SK-N-SH (cell line): ENCODE results near the gene PSEN2. TPM values are rescaled to one million over a fixed set of nuclear protein-coding genes. Genes with fewer than 3 reads are reported as not detected.

Experiments
- CTCF ChIA-PET: fragments of 300-600, 350-600 bp; formaldehyde crosslinking; extraction: SDS; loops from one replicate; lab custom pipeline; 2021; lab: Yijun Ruan, JAX
- POLR2A ChIA-PET: fragments of 350-600 bp; sonication (Branson Sonifier 250); formaldehyde crosslinking; extraction: SDS; loops from one replicate; lab custom pipeline; 2020; ENCODE audit warnings: antibody characterized with exemption, inconsistent platforms; lab: Yijun Ruan, JAX
- DNase-seq: peaks from one replicate; pipeline ENCODE4 v3.0.0; 2012
- H2AFZ ChIP-seq: fragments of 200-600 bp; sonication (generic); 2 replicates; pipeline ENCODE4 v1.8.1; 2016; ENCODE audit warnings: antibody characterized with exemption, mild to moderate bottlenecking, low read depth
- H3F3A ChIP-seq: fragments of 200-600 bp; sonication (generic); replicated peaks from 2 replicates; pipeline ENCODE3; 2016; ENCODE audit warnings: antibody characterized with exemption, mild to moderate bottlenecking; ENCODE audit not compliant: insufficient read depth
- H3K27ac ChIP-seq, 2 experiments: fragments of 200-500 bp in 1 of 2; fragments of 200-600 bp in 1 of 2; sonication (Bioruptor generic) in 1 of 2; sonication (generic), shearing (Covaris generic) in 1 of 2; 2 replicates each; pipeline versions ENCODE4 v1.5.1 to v1.6.1; 2014 to 2016; ENCODE audit warnings: low read depth in 2 of 2, inconsistent platforms in 1 of 2, low read length in 1 of 2, mild to moderate bottlenecking in 1 of 2, mixed read lengths in 1 of 2
- H3K27me3 ChIP-seq: fragments of 200-600 bp; sonication (generic), shearing (Covaris generic); 2 replicates; pipeline ENCODE4 v1.6.1; 2016; ENCODE audit warnings: mixed run types; ENCODE audit not compliant: insufficient read depth
- H3K36me3 ChIP-seq, 2 experiments: fragments of 200-500 bp in 1 of 2; fragments of 200-600 bp in 1 of 2; sonication (Bioruptor generic) in 1 of 2; sonication (generic) in 1 of 2; replicated peaks in 1 of 2; 2 replicates each; pipeline versions ENCODE3 to v1.5.1; 2014 to 2016; ENCODE audit warnings: low read length in 1 of 2, mild to moderate bottlenecking in 1 of 2; ENCODE audit not compliant: insufficient read depth in 2 of 2, control insufficient read depth in 1 of 2
- H3K4me1 ChIP-seq, 2 experiments: fragments of 200-500 bp in 1 of 2; fragments of 200-600 bp in 1 of 2; sonication (Bioruptor generic) in 1 of 2; sonication (generic), shearing (Covaris generic) in 1 of 2; 2 replicates each; pipeline versions ENCODE4 v1.5.1 to v1.6.1; 2014 to 2016; ENCODE audit warnings: low read depth in 1 of 2, low read length in 1 of 2, mixed run types in 1 of 2; ENCODE audit not compliant: insufficient read depth in 2 of 2, control insufficient read depth in 1 of 2
- H3K4me2 ChIP-seq: fragments of 200-600 bp; sonication (generic), shearing (Covaris generic); 2 replicates; pipeline ENCODE4 v1.6.1; 2017; ENCODE audit warnings: mixed run types
- H3K4me3 ChIP-seq, 2 experiments: fragments of 200-500 bp in 1 of 2; fragments of 200-600 bp in 1 of 2; sonication (Bioruptor generic) in 1 of 2; sonication (generic), shearing (Covaris generic) in 1 of 2; 2 replicates each; pipeline versions ENCODE4 v1.5.1 to v1.8.1; 2014 to 2016; ENCODE audit warnings: low read depth in 2 of 2, inconsistent platforms in 1 of 2, low read length in 1 of 2, mild to moderate bottlenecking in 1 of 2, mixed read lengths in 1 of 2, moderate library complexity in 1 of 2
- H3K79me2 ChIP-seq: fragments of 200-600 bp; sonication (generic); 2 replicates; pipeline ENCODE4 v1.8.1; 2017; ENCODE audit warnings: mild to moderate bottlenecking; ENCODE audit not compliant: insufficient read depth
- H3K9ac ChIP-seq: fragments of 200-600 bp; sonication (generic); 2 replicates; pipeline ENCODE4 v1.6.1; 2017; ENCODE audit warnings: mixed run types
- H3K9me2 ChIP-seq: fragments of 200-600 bp; sonication (generic); 2 replicates; pipeline ENCODE4 v1.6.1; 2017; ENCODE audit warnings: mixed run types
- H3K9me3 ChIP-seq: fragments of 200-600 bp; sonication (generic); 2 replicates; pipeline ENCODE4 v1.6.1; 2017; ENCODE audit warnings: mixed run types, mild to moderate bottlenecking, moderate library complexity
- H4K20me1 ChIP-seq: fragments of 200-600 bp; sonication (generic); 2 replicates; pipeline ENCODE4 v1.6.1; 2017; ENCODE audit warnings: mild to moderate bottlenecking, mixed run types; ENCODE audit not compliant: insufficient read depth
- CHD2 ChIP-seq: fragments of 150-350 bp; IDR thresholded peaks from 2 replicates; pipeline ENCODE4 v1.6.1; 2018; ENCODE audit warnings: low read length; ENCODE audit not compliant: partially characterized antibody
- ELF1 ChIP-seq: IDR thresholded peaks from 2 replicates; pipeline ENCODE4 v1.4.0; 2012
- EP300 ChIP-seq, 2 experiments: IDR thresholded peaks; 2 replicates each; pipeline versions ENCODE4 v1.4.0 to v1.6.1; 2012; ENCODE audit warnings: borderline replicate concordance in 1 of 2, low read depth in 1 of 2, low read length in 1 of 2
- EZH2phosphoT487 ChIP-seq: fragments of 200-600 bp; sonication (generic); IDR thresholded peaks from 2 replicates; pipeline ENCODE4 v1.6.1; 2017; ENCODE audit warnings: low read depth, mixed run types, mild to moderate bottlenecking, antibody characterized with exemption, moderate library complexity, borderline replicate concordance
- FOSL2 ChIP-seq: IDR thresholded peaks from 2 replicates; pipeline ENCODE4 v1.4.0; 2012; ENCODE audit warnings: low read depth, mild to moderate bottlenecking, moderate library complexity, borderline replicate concordance
- FOXJ3 ChIP-seq: sonication (generic); formaldehyde crosslinking; IDR thresholded peaks from 2 replicates; pipeline ENCODE4 v1.5.1; 2020; ENCODE audit warnings: mild to moderate bottlenecking, missing genetic modification reagents
- GABPA ChIP-seq: IDR thresholded peaks from 2 replicates; pipeline ENCODE4 v1.4.0; 2012; ENCODE audit warnings: low read depth, mild to moderate bottlenecking
- GATA2 ChIP-seq: sonication (generic); formaldehyde crosslinking; IDR thresholded peaks from 2 replicates; pipeline ENCODE4 v1.5.0; 2020; ENCODE audit warnings: mild to moderate bottlenecking, missing genetic modification reagents
- MXI1 ChIP-seq: IDR thresholded peaks from 2 replicates; pipeline ENCODE4 v1.6.1; 2012; ENCODE audit warnings: mild to moderate bottlenecking, low read depth, low read length, improper control_type of control experiment
- POLR2AphosphoS5 ChIP-seq: IDR thresholded peaks from 2 replicates; pipeline ENCODE4 v1.6.1; 2012; ENCODE audit warnings: low read depth, low read length
- RFX5 ChIP-seq: IDR thresholded peaks from 2 replicates; pipeline ENCODE4 v1.6.1; 2012; ENCODE audit warnings: mild to moderate bottlenecking, improper control_type of control experiment, low read length
- SIN3A ChIP-seq: IDR thresholded peaks from 2 replicates; pipeline ENCODE4 v1.6.1; 2012; ENCODE audit warnings: low read depth, mild to moderate bottlenecking, low read length, moderate library complexity, borderline replicate concordance
- SMC3 ChIP-seq: IDR thresholded peaks from 2 replicates; pipeline ENCODE4 v1.6.1; 2012; ENCODE audit warnings: low read depth, low read length, improper control_type of control experiment
- TEAD4 ChIP-seq: IDR thresholded peaks from 2 replicates; pipeline ENCODE4 v1.4.0; 2012; ENCODE audit warnings: mild to moderate bottlenecking, borderline replicate concordance; ENCODE audit not compliant: insufficient read depth
- YY1 ChIP-seq: IDR thresholded peaks from 2 replicates; pipeline ENCODE4 v1.4.0; 2012; ENCODE audit warnings: low read depth, mild to moderate bottlenecking
- WGBS: methylation state at CpG from one replicate; pipeline ENCODE4 v1.1.6; 2017; ENCODE audit warnings: low lambda C conversion rate; 5-methylcytosine and 5-hydroxymethylcytosine counted together
- polyA plus RNA-seq, 3 experiments: library from polyadenylated mRNA; depleted of rRNA; stranded (reverse); fragments of >200 nt; gene quantifications; 2 replicates each; pipeline ENCODE4 v1.2.3, GENCODE V29; 2012
- TF ChIP-seq, protein P1 (sequence below): IDR thresholded peaks from 2 replicates; pipeline ENCODE4 v1.4.0; 2012; ENCODE audit warnings: low read depth, borderline replicate concordance
- TF ChIP-seq, protein P2 (sequence below): IDR thresholded peaks from 2 replicates; pipeline ENCODE4 v1.4.0; 2012; ENCODE audit warnings: low read depth
- TF ChIP-seq, protein P3 (sequence below): fragments of 150-350 bp; IDR thresholded peaks from 2 replicates; pipeline ENCODE4 v1.6.1; 2017; ENCODE audit warnings: antibody characterized with exemption, low read length, low read depth, borderline replicate concordance
- TF ChIP-seq, protein P4 (sequence below): IDR thresholded peaks from 2 replicates; pipeline ENCODE4; 2012
- TF ChIP-seq, protein P5 (sequence below): fragments of 200-600 bp; sonication (generic); IDR thresholded peaks from 2 replicates; pipeline ENCODE4 v1.6.1; 2017; ENCODE audit warnings: antibody characterized with exemption, mild to moderate bottlenecking, moderate library complexity

Gene PSEN2
- polyA plus RNA-seq, 1 of the 3 experiments (the other 2 are of a cell fraction): 20.2 TPM

DNA sequence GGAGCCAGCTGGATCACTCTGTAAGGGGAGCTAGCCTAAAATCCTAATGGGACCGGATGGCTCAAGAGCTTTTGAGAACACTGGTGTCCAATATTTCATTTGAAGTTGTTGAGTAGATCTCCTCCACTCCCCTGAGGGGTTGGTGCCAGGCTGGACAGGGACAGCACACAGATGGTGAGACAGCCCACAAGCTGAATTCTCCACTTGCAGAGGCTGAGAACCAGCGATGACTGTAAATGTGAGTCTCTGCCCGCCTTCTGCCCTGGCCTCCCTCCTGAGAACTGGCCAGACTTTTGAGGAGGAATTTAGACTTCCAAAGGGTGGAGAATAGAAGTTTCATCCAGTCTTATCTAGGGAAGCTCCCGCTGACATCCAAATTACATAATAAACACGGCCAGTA, 49.2 kb downstream of the PSEN2 start:
- H3K9me3 ChIP-seq: no peaks in the 10 kb centered on the region
- H2AFZ ChIP-seq: no peak overlapping the region
- H3K9me2 ChIP-seq: no peaks in the 10 kb centered on the region
- TF ChIP-seq SIN3A (no peak), SMC3 (no peak), ELF1 (no peak), MXI1 (no peak), FOXJ3 (no peak), EP300 (IDR thresholded peaks at IDR 0.05; ENCODE audit: borderline replicate concordance in 1 of 2, low read depth in 1 of 2, low read length in 1 of 2) (no peak), FOSL2 (no peak), YY1 (no peak), RFX5 (no peak), GATA2 (CRISPR knock-in tag) (no peak), TEAD4 (no peak), POLR2AphosphoS5 (no peak), GABPA (no peak), EZH2phosphoT487 (no peak), CHD2 (no peak)
- TF ChIP-seq, protein P1, sequence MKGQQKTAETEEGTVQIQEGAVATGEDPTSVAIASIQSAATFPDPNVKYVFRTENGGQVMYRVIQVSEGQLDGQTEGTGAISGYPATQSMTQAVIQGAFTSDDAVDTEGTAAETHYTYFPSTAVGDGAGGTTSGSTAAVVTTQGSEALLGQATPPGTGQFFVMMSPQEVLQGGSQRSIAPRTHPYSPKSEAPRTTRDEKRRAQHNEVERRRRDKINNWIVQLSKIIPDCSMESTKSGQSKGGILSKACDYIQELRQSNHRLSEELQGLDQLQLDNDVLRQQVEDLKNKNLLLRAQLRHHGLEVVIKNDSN: no peak
- TF ChIP-seq, protein P2, sequence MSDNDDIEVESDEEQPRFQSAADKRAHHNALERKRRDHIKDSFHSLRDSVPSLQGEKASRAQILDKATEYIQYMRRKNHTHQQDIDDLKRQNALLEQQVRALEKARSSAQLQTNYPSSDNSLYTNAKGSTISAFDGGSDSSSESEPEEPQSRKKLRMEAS: no peak
- TF ChIP-seq, protein P3, sequence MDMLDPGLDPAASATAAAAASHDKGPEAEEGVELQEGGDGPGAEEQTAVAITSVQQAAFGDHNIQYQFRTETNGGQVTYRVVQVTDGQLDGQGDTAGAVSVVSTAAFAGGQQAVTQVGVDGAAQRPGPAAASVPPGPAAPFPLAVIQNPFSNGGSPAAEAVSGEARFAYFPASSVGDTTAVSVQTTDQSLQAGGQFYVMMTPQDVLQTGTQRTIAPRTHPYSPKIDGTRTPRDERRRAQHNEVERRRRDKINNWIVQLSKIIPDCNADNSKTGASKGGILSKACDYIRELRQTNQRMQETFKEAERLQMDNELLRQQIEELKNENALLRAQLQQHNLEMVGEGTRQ: no peak
- TF ChIP-seq, protein P4, sequence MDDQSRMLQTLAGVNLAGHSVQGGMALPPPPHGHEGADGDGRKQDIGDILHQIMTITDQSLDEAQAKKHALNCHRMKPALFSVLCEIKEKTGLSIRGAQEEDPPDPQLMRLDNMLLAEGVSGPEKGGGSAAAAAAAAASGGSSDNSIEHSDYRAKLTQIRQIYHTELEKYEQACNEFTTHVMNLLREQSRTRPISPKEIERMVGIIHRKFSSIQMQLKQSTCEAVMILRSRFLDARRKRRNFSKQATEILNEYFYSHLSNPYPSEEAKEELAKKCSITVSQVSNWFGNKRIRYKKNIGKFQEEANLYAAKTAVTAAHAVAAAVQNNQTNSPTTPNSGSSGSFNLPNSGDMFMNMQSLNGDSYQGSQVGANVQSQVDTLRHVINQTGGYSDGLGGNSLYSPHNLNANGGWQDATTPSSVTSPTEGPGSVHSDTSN: no peak
- TF ChIP-seq, protein P5, sequence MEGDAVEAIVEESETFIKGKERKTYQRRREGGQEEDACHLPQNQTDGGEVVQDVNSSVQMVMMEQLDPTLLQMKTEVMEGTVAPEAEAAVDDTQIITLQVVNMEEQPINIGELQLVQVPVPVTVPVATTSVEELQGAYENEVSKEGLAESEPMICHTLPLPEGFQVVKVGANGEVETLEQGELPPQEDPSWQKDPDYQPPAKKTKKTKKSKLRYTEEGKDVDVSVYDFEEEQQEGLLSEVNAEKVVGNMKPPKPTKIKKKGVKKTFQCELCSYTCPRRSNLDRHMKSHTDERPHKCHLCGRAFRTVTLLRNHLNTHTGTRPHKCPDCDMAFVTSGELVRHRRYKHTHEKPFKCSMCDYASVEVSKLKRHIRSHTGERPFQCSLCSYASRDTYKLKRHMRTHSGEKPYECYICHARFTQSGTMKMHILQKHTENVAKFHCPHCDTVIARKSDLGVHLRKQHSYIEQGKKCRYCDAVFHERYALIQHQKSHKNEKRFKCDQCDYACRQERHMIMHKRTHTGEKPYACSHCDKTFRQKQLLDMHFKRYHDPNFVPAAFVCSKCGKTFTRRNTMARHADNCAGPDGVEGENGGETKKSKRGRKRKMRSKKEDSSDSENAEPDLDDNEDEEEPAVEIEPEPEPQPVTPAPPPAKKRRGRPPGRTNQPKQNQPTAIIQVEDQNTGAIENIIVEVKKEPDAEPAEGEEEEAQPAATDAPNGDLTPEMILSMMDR: no peak
- H3K4me2 ChIP-seq: no peak overlapping the region
- H3K4me3 ChIP-seq: no peak overlapping the region
- H3F3A ChIP-seq: no peaks in the 10 kb centered on the region
- no peaks in the 10 kb centered on the region for H3K36me3 ChIP-seq
- CTCF ChIA-PET: no interaction called here
- no peaks in the 10 kb centered on the region for H4K20me1 ChIP-seq
- 78% methylated on average over 5 of the region's 5 CpGs for WGBS
- H3K4me1 ChIP-seq: no peaks in the 10 kb centered on the region
- no peak overlapping the region for H3K27ac ChIP-seq
- H3K79me2 ChIP-seq: no peaks in the 10 kb centered on the region
- no peaks in the 10 kb centered on the region for H3K27me3 ChIP-seq
- no peak overlapping the region for H3K9ac ChIP-seq
- POLR2A ChIA-PET: no interaction called here
- DNase-seq: no peak
